ENCODE data around the gene ANKMY2. TPM values are rescaled to one million over a fixed set of nuclear protein-coding genes. Genes with fewer than 3 reads are reported as not detected.
"Not testable (repeated sequence)": the region's sequence is repeated elsewhere in the genome, so short reads cannot be mapped to it uniquely, and the experiment has no call there.

ANKMY2 gene
- polyA plus RNA-seq (2012; ENCODE audit: insufficient read depth, insufficient read length) = 47.6 TPM

- peak within 1 kb of the TSS; percentile 95 for H3K4me3 ChIP-seq (ENCODE audit: low read length)
- peak; percentile 91 for DNase-seq (ENCODE audit: low read depth, low spot score)
These were observed at the start of gene ANKMY2, which contains the start of gene BZW2 for GRCh38 chr7:16645593-16646471. Gene ANKMY2, minus strand, starts transcription at chr7:16645754. Its CDS starts 181 bp downstream, at chr7:16645573. Gene BZW2, plus strand, starts transcription at chr7:16646181. Its CDS starts 19,263 bp downstream, at chr7:16665444.

- no peak for DNase-seq (ENCODE audit: low read depth, low spot score)
- H3K4me3 ChIP-seq (ENCODE audit: low read length) = no peak overlapping the region
These were observed 49.3 kb upstream of the ANKMY2 start for GRCh38 chr7:16694806-16695205.

- no peak for DNase-seq (ENCODE audit: low read depth, low spot score)
- H3K4me3 ChIP-seq (ENCODE audit: low read length) = no peak overlapping the region
These were observed 48.2 kb upstream of the ANKMY2 start for GRCh38 chr7:16693601-16694318.

GRCh38 chr7:16691241-16691640 is 45.7 kb upstream of the ANKMY2 start:
- DNase-seq (ENCODE audit: low read depth, low spot score) = no peak

GRCh38 chr7:16688249-16688648 is 42.7 kb upstream of the ANKMY2 start:
- no peak overlapping the region for H3K4me3 ChIP-seq (ENCODE audit: low read length)
- no peak for DNase-seq (ENCODE audit: low read depth, low spot score)

More at GRCh38 chr7:16691241-16691640, 45.7 kb upstream of the ANKMY2 start:
- H3K4me3 ChIP-seq (ENCODE audit: low read length) = no peak overlapping the region

- no peak overlapping the region for H3K4me3 ChIP-seq (ENCODE audit: low read length)
- no peak for DNase-seq (ENCODE audit: low read depth, low spot score)
These were observed 40.0 kb upstream of the ANKMY2 start for GRCh38 chr7:16685535-16685934.

GRCh38 chr7:16684935-16685334 is 39.4 kb upstream of the ANKMY2 start:
- no peak overlapping the region for H3K4me3 ChIP-seq (ENCODE audit: low read length)
- peak; percentile 34 for DNase-seq (ENCODE audit: low read depth, low spot score)

GRCh38 chr7:16678645-16679566 is 33.4 kb upstream of the ANKMY2 start:
- DNase-seq (ENCODE audit: low read depth, low spot score); H3K4me3 ChIP-seq (ENCODE audit: low read length): not testable (repeated sequence)

- no peak overlapping the region for H3K4me3 ChIP-seq (ENCODE audit: low read length)
These were observed 32.5 kb upstream of the ANKMY2 start for GRCh38 chr7:16677978-16678494.

GRCh38 chr7:16675277-16675676 is 29.7 kb upstream of the ANKMY2 start:
- no peak overlapping the region for H3K4me3 ChIP-seq (ENCODE audit: low read length)
- DNase-seq (ENCODE audit: low read depth, low spot score) = no peak

More at GRCh38 chr7:16677978-16678494, 32.5 kb upstream of the ANKMY2 start:
- no peak for DNase-seq (ENCODE audit: low read depth, low spot score)

GRCh38 chr7:16671811-16672210 is 26.3 kb upstream of the ANKMY2 start:
- no peak overlapping the region for H3K4me3 ChIP-seq (ENCODE audit: low read length)
- no peak for DNase-seq (ENCODE audit: low read depth, low spot score)

GRCh38 chr7:16670731-16671344 is 25.3 kb upstream of the ANKMY2 start:
- no peak for DNase-seq (ENCODE audit: low read depth, low spot score)
- H3K4me3 ChIP-seq (ENCODE audit: low read length) = no peak overlapping the region

- no peak overlapping the region for H3K4me3 ChIP-seq (ENCODE audit: low read length)
- DNase-seq (ENCODE audit: low read depth, low spot score) = no peak
These were observed 24.5 kb upstream of the ANKMY2 start for GRCh38 chr7:16670021-16670420.

GRCh38 chr7:16669581-16669980 is 24.0 kb upstream of the ANKMY2 start:
- DNase-seq (ENCODE audit: low read depth, low spot score) = no peak
- H3K4me3 ChIP-seq (ENCODE audit: low read length) = no peak overlapping the region

GRCh38 chr7:16668978-16669377 is 23.4 kb upstream of the ANKMY2 start:
- no peak for DNase-seq (ENCODE audit: low read depth, low spot score)
- H3K4me3 ChIP-seq (ENCODE audit: low read length) = no peak overlapping the region

GRCh38 chr7:16668049-16668858 is 22.7 kb upstream of the ANKMY2 start:
- H3K4me3 ChIP-seq (ENCODE audit: low read length) = no peak overlapping the region

GRCh38 chr7:16667355-16667754 is 21.8 kb upstream of the ANKMY2 start:
- no peak for DNase-seq (ENCODE audit: low read depth, low spot score)
- no peak overlapping the region for H3K4me3 ChIP-seq (ENCODE audit: low read length)

More at GRCh38 chr7:16668049-16668858, 22.7 kb upstream of the ANKMY2 start:
- no peak for DNase-seq (ENCODE audit: low read depth, low spot score)

GRCh38 chr7:16661924-16662323 is 16.4 kb upstream of the ANKMY2 start:
- DNase-seq (ENCODE audit: low read depth, low spot score) = no peak
- no peak overlapping the region for H3K4me3 ChIP-seq (ENCODE audit: low read length)

Data from Jurkat, Clone E6-1 (cell line).